ENCODE data around the gene TDRD9. TPM values are rescaled to one million over a fixed set of nuclear protein-coding genes. Genes with fewer than 3 reads are reported as not detected.

Gene TDRD9
- polyA plus RNA-seq, 3 donors from 2014 or later, result 1.2 to 2.8 (median 1.2) TPM

DNA sequence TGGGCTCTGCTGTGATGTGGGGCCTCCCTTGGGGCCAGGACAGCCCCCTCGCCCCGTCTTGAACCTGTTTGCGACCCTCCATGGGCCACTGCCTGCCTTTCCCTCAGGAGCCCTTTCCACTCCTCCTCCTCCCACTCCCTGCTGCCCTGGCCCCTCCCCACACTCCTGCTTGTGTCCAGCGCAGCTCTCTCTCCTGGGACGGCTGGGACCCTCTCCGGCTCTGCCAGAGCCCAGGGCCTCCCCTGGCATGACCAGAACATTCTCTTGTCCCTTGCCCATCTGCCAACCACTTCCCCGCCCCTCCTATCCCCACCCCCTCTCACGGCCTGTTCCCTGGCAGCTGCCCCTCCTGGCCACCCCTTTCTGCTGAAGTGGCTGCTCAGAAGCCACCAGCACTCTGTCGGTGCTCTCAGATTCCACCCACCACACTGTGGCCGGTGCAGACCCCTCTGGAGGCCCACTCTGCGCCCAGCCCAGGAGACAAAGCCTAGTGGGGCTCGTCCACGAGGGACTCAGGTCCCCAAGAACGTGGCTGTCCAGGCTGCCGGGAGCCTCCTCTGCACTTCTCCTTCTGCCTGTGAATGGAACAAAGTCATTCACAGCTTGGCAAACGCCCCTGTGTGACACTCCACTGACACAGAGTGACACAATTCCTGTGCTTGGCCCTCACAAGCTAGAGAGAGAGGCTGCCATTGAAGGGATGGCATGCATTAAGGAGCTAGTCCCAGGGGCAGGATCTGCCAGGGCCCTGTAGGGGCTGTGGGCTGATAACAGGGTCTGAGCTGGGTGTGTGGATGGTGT is 158.6 kb downstream of the TDRD9 start:
- peaks cover 0 to 4% (median 2%) of the 10 kb centered on the region in 3 donors for H3K27me3 Mint-ChIP-seq (ENCODE audit: low read depth in 3 of 3)

GRCh38 chr14:104087505-104087904 is 159.2 kb downstream of the TDRD9 start:
- Mint-ChIP-seq H3K4me3 (no peak overlapping the region), H3K27me3 (ENCODE audit: low read depth in 3 of 3) (peaks cover 0 to 4% (median 2%) of the 10 kb centered on the region in 3 donors), H3K4me1 (peaks cover 0 to 5% of the 10 kb centered on the region in 2 donors), H3K27ac (no peak overlapping the region), H3K36me3 (no peaks in the 10 kb centered on the region), H3K9me3 (no peaks in the 10 kb centered on the region)
- no peak for DNase-seq

More for the DNA sequence above, 158.6 kb downstream of the TDRD9 start:
- Mint-ChIP-seq H3K27ac (no peak overlapping the region), H3K4me3 (peak overlapping the region in 3 of 5 donors; percentile 21 to 35 (median 23)), H3K36me3 (no peaks in the 10 kb centered on the region), H3K9me3 (no peaks in the 10 kb centered on the region), H3K4me1 (peaks cover 0 to 5% of the 10 kb centered on the region in 2 donors)
- no peak for DNase-seq

DNA sequence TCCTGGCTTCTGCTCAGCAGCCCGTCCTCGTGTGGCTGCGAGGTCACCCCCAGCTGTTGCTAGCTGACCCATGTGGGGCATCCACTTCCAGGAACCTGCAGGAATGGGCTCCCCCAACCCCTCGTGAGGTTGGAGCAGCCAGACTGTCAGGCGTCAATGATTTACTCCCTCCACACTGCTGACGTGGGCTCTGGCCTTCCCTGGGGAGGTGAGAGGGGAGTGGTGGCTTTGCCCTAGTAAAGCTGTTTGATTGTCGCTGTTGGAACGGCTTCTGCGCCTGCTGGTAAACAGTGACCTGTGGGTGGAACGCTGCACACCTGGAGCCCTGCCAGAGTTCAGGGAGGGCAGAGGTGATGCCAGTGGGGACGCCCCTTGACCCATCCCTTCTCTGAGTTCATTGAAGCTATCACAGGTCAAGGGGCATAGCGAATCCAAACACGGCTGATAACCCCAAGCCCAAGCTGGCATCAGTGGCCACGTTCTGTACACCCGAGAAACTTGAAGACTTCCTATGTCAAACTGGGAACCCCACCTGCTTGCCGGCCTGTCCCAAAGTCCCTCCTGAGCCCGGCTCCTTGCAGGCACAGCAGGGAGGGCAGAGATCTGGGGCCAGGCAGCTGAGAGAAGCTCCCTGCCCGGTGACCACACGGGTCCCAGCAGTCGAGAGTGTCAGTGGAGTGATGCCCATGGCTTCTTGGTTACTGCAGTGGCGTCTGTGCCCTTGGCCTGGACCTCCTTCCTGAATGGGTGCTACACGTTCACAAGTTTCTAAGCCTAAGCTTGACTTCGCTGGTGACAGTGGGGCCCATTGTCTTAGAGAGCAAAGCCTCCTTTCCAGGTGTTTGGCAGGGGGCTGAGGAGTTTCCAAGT is 160.0 kb downstream of the TDRD9 start:
- Mint-ChIP-seq H3K27me3 (ENCODE audit: low read depth in 3 of 3) (peaks cover 0 to 3% (median 2%) of the 10 kb centered on the region in 3 donors), H3K4me1 (peaks cover 0 to 5% of the 10 kb centered on the region in 2 donors), H3K4me3 (no peak overlapping the region), H3K27ac (no peak overlapping the region), H3K9me3 (no peaks in the 10 kb centered on the region), H3K36me3 (no peaks in the 10 kb centered on the region)
- DNase-seq, result no peak

GRCh38 chr14:104090071-104090748 is 162.0 kb downstream of the TDRD9 start:
- Mint-ChIP-seq H3K36me3 (no peaks in the 10 kb centered on the region), H3K4me3 (no peak overlapping the region), H3K27ac (no peak overlapping the region), H3K9me3 (no peaks in the 10 kb centered on the region), H3K27me3 (ENCODE audit: low read depth in 3 of 3) (peaks cover 0 to 3% (median 0%) of the 10 kb centered on the region in 3 donors), H3K4me1 (peaks cover 0 to 7% of the 10 kb centered on the region in 2 donors)
- DNase-seq, result no peak

DNA sequence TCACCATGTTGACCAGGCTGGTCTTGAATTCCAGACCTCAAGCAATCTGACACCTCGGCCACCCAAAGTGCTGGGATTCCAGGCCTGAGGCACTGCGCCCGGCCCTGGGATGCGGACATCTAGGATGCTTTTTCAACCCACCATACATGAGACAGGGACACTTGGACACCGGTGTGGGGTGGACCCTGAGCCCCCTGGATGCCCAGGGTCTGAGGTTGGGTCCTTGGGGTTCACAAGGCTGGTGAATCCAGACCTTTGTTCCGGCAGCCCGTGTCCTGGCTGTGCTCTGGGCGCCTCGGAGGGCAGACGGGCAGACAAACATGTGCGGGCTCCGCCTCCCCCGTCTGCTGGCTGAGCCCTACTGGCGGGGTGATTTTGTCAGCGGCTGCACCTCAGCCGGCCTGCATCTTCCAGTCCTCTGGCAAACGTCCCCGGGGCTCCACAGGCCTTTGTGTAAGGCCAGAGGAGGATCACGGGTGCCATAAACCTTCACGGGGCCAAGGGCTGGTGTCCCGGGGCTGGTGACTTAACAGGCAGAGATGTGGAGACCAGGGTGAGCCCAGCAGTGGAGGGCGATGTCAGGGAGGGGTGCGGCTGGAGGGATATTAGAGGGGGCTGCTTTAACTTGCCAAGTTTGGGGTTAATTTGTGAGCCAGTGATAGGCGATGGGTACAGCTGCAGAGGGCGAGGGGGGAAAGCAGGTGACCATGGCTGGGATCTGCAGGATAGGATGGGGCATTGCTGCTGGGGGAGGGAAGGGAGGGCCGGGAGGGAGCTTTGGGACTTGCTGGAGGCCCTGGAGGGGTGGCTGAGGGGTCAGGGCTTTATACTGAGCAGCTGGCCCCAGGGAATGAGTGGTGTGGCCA is 163.0 kb downstream of the TDRD9 start:
- DNase-seq, result no peak
- no peaks in the 10 kb centered on the region for H3K9me3 Mint-ChIP-seq
- H3K36me3 Mint-ChIP-seq, result no peaks in the 10 kb centered on the region
- no peak overlapping the region for H3K27ac Mint-ChIP-seq
- H3K4me3 Mint-ChIP-seq, result no peak overlapping the region
- H3K27me3 Mint-ChIP-seq (ENCODE audit: low read depth in 3 of 3), result peaks cover 0 to 3% (median 2%) of the 10 kb centered on the region in 3 donors
- H3K4me1 Mint-ChIP-seq, result peaks cover 0 to 6% of the 10 kb centered on the region in 2 donors

GRCh38 chr14:104091927-104092771 is 163.9 kb downstream of the TDRD9 start:
- Mint-ChIP-seq H3K27ac (no peak overlapping the region), H3K4me1 (peaks cover 0 to 4% of the 10 kb centered on the region in 2 donors), H3K9me3 (no peaks in the 10 kb centered on the region)

DNA sequence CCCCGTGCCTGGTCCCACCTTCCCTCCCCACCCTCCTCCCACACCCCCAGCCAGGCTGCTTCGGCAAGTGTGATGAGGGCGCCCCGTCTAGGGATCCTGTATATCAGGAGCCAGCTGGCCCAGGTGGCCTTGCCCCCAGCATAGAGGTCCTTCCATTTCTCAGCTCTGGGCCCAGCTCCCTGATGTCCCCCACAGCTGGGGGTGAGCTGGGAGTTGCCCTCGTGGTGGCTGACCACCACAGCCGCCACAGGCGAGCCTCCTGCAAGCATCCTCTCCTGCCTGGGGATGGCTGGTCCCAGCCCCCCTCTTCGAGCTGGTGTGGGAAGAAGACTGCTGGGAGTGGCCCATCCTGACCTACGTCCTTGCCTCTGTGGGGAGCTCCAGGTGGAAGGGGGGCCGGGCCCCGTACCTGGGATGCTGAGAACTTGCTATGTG is 164.7 kb downstream of the TDRD9 start:
- H3K4me1 Mint-ChIP-seq, result peaks cover 0 to 4% of the 10 kb centered on the region in 2 donors
- H3K27me3 Mint-ChIP-seq (ENCODE audit: low read depth in 3 of 3), result peaks cover 0 to 2% (median 0%) of the 10 kb centered on the region in 3 donors
- no peaks in the 10 kb centered on the region for H3K9me3 Mint-ChIP-seq
- no peak for DNase-seq
- H3K4me3 Mint-ChIP-seq, result no peak overlapping the region
- no peak overlapping the region for H3K27ac Mint-ChIP-seq
- H3K36me3 Mint-ChIP-seq, result no peaks in the 10 kb centered on the region

More at GRCh38 chr14:104091927-104092771, 163.9 kb downstream of the TDRD9 start:
- Mint-ChIP-seq H3K27me3 (ENCODE audit: low read depth in 3 of 3) (peaks cover 0 to 2% (median 0%) of the 10 kb centered on the region in 3 donors), H3K36me3 (no peaks in the 10 kb centered on the region), H3K4me3 (no peak overlapping the region)
- DNase-seq, result no peak

DNA sequence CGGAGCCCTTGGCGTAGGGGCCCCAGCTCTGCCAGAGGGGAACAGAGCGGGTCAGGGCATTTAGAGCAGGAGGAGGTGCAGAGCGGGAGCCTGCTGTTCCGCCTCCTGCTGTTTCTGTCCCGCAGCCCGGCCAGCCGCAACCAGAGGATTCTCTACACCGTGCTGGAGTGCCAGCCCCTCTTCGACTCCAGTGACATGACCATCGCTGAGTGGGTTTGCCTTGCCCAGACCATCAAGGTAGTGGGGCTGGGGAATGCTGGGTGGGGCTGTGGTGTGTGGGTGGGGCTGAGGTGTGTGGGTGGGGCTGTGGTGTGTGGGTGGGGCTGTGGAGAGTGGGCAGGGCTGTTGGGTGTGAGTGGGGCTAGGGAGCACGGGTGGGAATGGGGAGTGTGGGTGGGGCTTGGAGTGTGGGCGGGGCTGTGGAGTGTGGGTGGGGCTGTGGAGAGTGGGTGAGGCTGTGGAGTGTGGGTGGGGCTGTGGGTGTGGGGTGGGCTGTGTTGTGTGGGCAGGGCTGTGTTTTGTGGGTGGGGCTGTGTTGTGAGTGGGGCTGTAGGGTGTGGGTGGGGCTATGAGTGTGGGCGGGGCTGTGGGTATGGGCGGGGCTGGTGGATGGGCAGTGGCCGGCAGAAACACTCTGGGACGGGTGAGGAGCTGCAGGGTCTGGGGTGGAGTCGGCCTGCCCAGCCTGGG is 165.3 kb downstream of the TDRD9 start:
- no peaks in the 10 kb centered on the region for H3K36me3 Mint-ChIP-seq
- DNase-seq, result peak in 1 of 3 donors; percentile 12
- H3K4me3 Mint-ChIP-seq, result no peak overlapping the region
- no peak overlapping the region for H3K27ac Mint-ChIP-seq
- peaks cover 0 to 2% (median 0%) of the 10 kb centered on the region in 3 donors for H3K27me3 Mint-ChIP-seq (ENCODE audit: low read depth in 3 of 3)
- H3K4me1 Mint-ChIP-seq, result peaks cover 0 to 4% of the 10 kb centered on the region in 2 donors
- no peaks in the 10 kb centered on the region for H3K9me3 Mint-ChIP-seq

- H3K27ac Mint-ChIP-seq, result no peak overlapping the region
- H3K4me3 Mint-ChIP-seq, result no peak overlapping the region
Measured at GRCh38 chr14:104094056-104094708, 165.9 kb downstream of the TDRD9 start.

GRCh38 chr14:104094709-104095425 is 166.6 kb downstream of the TDRD9 start:
- H3K4me3 Mint-ChIP-seq, result no peak overlapping the region
- no peaks in the 10 kb centered on the region for H3K9me3 Mint-ChIP-seq
- H3K27ac Mint-ChIP-seq, result no peak overlapping the region
- H3K27me3 Mint-ChIP-seq (ENCODE audit: low read depth in 3 of 3), result peaks cover 0 to 2% (median 0%) of the 10 kb centered on the region in 3 donors
- peaks cover 0 to 4% of the 10 kb centered on the region in 2 donors for H3K4me1 Mint-ChIP-seq
- peak; percentile 53 to 59 (median 56) for DNase-seq
- H3K36me3 Mint-ChIP-seq, result no peaks in the 10 kb centered on the region

More at GRCh38 chr14:104094056-104094708, 165.9 kb downstream of the TDRD9 start:
- H3K9me3 Mint-ChIP-seq, result no peaks in the 10 kb centered on the region
- H3K36me3 Mint-ChIP-seq, result no peaks in the 10 kb centered on the region
- peaks cover 0 to 2% (median 0%) of the 10 kb centered on the region in 3 donors for H3K27me3 Mint-ChIP-seq (ENCODE audit: low read depth in 3 of 3)
- DNase-seq, result no peak
- peaks cover 0 to 4% of the 10 kb centered on the region in 2 donors for H3K4me1 Mint-ChIP-seq
